Coronary artery (tissue), 2 donors: ENCODE data around the gene NFU1.

ENCODE experiments used
- DNase-seq: peaks from one replicate; pipeline ENCODE4 v3.0.0-alpha.2; 2017; ENCODE audit warnings: low spot score
- H3K27ac ChIP-seq, 2 donors: fragments of 200-600 bp; sonication (generic); one replicate each; pipeline ENCODE4 v1.5.1; 2016 to 2019
- H3K4me3 ChIP-seq: fragments of 200-600 bp; sonication (generic); 2 replicates; pipeline ENCODE4 v1.5.1; 2016; ENCODE audit warnings: mild to moderate bottlenecking, moderate library complexity
- TF ChIP-seq, protein P1 (sequence below): fragments of 200-600 bp; sonication (generic); IDR thresholded peaks from one replicate; pipeline ENCODE4 v1.5.1; 2019; ENCODE audit warnings: antibody characterized with exemption

The NFU1 gene

DNA sequence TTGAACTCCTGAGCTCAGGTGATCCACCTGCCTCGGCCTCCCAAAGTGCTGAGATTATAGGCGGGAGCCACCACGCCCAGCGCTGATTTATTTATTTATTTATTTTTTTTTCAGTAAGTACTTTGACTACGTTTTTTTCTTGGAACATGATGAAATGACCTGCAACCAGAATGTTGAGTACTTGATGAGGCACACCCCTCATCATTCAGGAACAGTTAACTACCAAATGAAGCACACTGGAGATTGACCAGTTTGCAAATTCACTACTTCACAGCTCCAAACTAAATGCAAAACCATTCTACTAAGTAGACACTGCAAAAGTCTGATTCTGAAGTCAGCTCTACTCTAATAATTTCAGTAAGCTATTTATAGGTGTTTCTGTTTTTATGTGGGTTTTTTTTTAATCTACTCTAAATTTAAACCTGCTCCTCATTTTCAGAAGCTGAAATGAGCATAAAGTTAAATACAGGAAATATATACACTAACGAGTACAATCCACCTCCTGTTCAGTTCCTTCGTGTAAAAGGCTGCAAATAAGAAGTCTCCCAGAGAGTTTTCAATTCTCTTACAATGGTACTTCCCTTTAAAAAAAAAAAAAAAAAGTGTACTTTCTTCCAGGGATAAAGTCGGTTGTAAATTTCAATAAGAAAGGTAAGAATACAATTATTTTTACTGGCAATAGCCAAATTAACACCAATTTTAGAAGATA, 51.6 kb downstream of the NFU1 start:
- Histone ChIP-seq H3K27ac (peak overlapping the region in 1 of 2 donors; percentile 94), H3K4me3 (peak overlapping the region; percentile 98)
- TF ChIP-seq, protein P1, sequence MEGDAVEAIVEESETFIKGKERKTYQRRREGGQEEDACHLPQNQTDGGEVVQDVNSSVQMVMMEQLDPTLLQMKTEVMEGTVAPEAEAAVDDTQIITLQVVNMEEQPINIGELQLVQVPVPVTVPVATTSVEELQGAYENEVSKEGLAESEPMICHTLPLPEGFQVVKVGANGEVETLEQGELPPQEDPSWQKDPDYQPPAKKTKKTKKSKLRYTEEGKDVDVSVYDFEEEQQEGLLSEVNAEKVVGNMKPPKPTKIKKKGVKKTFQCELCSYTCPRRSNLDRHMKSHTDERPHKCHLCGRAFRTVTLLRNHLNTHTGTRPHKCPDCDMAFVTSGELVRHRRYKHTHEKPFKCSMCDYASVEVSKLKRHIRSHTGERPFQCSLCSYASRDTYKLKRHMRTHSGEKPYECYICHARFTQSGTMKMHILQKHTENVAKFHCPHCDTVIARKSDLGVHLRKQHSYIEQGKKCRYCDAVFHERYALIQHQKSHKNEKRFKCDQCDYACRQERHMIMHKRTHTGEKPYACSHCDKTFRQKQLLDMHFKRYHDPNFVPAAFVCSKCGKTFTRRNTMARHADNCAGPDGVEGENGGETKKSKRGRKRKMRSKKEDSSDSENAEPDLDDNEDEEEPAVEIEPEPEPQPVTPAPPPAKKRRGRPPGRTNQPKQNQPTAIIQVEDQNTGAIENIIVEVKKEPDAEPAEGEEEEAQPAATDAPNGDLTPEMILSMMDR, result no peak
- no peak for DNase-seq

GRCh38 chr2:69384618-69385081, 52.6 kb downstream of the NFU1 start:
- DNase-seq, result no peak
- TF ChIP-seq, protein P1, result no peak
- Histone ChIP-seq H3K27ac (peak overlapping the region in 1 of 2 donors; percentile 13), H3K4me3 (peak overlapping the region; percentile 98)

DNA sequence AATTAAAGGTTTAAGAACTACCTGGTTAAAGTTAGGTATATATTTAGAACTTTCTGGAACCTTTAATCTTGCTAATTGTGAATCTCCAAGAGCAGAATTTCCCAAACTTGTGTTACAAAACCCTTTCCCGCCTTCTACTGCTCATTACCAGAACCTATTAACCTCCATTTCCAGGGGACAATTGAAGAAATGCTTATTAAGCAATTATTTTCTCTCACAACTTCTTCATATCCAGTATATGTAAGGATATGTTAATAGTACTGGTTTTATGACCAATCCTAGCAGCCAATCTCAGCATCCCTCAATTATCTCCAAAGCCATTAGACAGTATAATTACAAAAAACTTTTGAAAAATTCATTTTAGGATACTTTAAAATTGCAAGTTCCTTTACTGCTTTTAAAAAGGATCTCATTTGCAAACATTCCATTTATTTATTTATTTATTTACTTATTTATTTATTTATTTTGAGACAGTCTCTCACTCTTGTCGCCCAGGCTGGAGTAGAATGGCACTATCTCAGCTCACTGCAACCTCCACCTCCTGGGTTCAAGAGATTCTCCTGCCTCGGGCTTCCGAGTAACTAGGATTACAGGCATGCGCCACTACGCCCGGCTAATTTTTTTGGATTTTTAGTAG, 53.9 kb downstream of the NFU1 start:
- Histone ChIP-seq H3K27ac (no peak overlapping the region), H3K4me3 (no peak overlapping the region)
- TF ChIP-seq, protein P1, result no peak
- no peak for DNase-seq

GRCh38 chr2:69382547-69382946, 54.7 kb downstream of the NFU1 start:
- Histone ChIP-seq H3K27ac (no peak overlapping the region), H3K4me3 (no peak overlapping the region)
- TF ChIP-seq, protein P1, result no peak
- DNase-seq, result no peak

- no peak overlapping the region for H3K27ac ChIP-seq
- TF ChIP-seq, protein P1, result no peak
- H3K4me3 ChIP-seq, result no peak overlapping the region
- no peak for DNase-seq
Observed at GRCh38 chr2:69381337-69381737, 55.9 kb downstream of the NFU1 start.

DNA sequence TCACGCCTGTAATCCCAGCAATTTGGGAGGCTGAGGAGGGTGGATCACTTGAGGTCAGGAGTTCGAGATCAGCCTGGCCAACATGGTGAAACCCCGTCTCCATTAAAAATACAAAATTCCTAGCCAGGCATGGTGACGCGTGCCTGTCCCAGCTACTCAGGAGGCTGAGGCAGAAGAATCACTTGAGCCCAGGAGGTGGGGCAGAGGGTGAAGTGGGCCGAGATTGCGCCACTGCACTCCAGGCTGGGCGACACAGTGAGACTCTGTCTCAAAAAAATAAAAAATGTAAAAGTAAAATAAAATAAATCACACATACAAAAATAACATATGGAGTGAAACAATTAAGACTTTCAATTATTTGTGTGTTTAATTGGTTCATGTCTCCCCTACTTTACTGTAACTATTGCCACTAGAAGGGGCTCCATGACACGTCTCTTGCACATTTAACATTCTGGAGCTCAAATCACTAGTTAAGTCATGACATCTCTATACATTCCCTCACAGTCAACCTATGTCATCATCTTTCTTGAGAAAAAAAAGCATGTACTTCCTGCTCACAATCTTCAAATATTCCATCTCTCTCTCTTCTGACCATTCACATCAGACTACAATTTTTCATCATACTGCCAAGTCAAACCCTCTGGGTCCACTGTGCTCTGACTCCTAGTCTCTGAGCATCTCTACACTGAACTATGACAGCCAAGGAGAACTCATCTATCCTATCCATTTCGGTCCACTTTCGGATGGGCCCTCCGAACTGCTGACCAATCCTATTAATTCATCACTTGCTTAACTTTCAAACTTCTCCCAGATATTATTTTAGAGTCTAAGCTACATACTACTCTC, 56.9 kb downstream of the NFU1 start:
- TF ChIP-seq, protein P1, result no peak

More for the DNA sequence above, 56.9 kb downstream of the NFU1 start:
- H3K4me3 ChIP-seq, result no peak overlapping the region
- no peak for DNase-seq
- H3K27ac ChIP-seq, result no peak overlapping the region
